ENCODE data around the gene NFX1. TPM values are rescaled to one million over a fixed set of nuclear protein-coding genes. Genes with fewer than 3 reads are reported as not detected.
"Not testable (repeated sequence)": the region's sequence is repeated elsewhere in the genome, so short reads cannot be mapped to it uniquely, and the experiment has no call there.

Gene NFX1
- polyA plus RNA-seq, 2 donors = 13.0 to 17.2 TPM

GRCh38 chr9:33317136-33317535 is 26.8 kb downstream of the NFX1 start:
- H3K4me3 ChIP-seq (ENCODE audit: low read depth in 1 of 2, low read length in 2 of 2) = not testable (repeated sequence)

DNA sequence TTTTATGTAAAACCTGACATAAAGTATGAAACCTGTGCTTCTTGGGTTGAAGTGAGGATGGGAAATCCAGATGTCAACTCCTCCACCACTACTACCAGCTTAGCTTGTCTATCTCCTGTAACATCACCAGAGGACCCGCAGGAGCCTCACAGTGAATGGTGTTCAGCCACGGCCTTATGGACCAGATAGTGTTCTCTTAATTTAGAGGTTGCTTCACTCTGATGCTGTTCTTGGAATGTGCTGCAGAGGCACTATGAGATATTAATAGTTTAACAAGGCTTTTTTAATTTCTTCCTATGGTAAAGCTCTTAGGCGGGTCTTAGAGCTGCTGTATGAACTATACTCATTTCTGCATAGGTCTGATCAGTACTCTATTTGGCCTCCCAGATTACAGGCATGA is 27.9 kb downstream of the NFX1 start:
- Histone ChIP-seq H3K27ac (ENCODE audit: low read depth in 2 of 2, low read length in 1 of 2) (no peak overlapping the region), H3K4me3 (ENCODE audit: low read depth in 1 of 2, low read length in 2 of 2) (no peak overlapping the region), H3K36me3 (ENCODE audit: control insufficient read depth in 2 of 2, insufficient read depth in 2 of 2, low read length in 1 of 2) (peaks cover 19 to 21% of the 10 kb centered on the region in 2 donors), H3K9me3 (ENCODE audit: control insufficient read depth in 2 of 2, insufficient read depth in 1 of 2, low read depth in 1 of 2, low read length in 1 of 2) (no peaks in the 10 kb centered on the region), H3K27me3 (ENCODE audit: control insufficient read depth in 1 of 2, insufficient read depth in 2 of 2, low read length in 2 of 2) (no peaks in the 10 kb centered on the region), H3K4me1 (ENCODE audit: control insufficient read depth in 2 of 2, insufficient read depth in 2 of 2, low read length in 1 of 2) (no peaks in the 10 kb centered on the region)
- WGBS, 2 donors = 95% methylated on average over 3 of the region's 3 CpGs

More at GRCh38 chr9:33317136-33317535, 26.8 kb downstream of the NFX1 start:
- H3K9me3 ChIP-seq (ENCODE audit: control insufficient read depth in 2 of 2, insufficient read depth in 1 of 2, low read depth in 1 of 2, low read length in 1 of 2); H3K4me1 ChIP-seq (ENCODE audit: control insufficient read depth in 2 of 2, insufficient read depth in 2 of 2, low read length in 1 of 2); H3K27ac ChIP-seq (ENCODE audit: low read depth in 2 of 2, low read length in 1 of 2); H3K27me3 ChIP-seq (ENCODE audit: control insufficient read depth in 1 of 2, insufficient read depth in 2 of 2, low read length in 2 of 2): not testable (repeated sequence)
- 94 to 97% methylated on average over 3 of the region's 3 CpGs for WGBS, 2 donors
- H3K36me3 ChIP-seq (ENCODE audit: control insufficient read depth in 2 of 2, insufficient read depth in 2 of 2, low read length in 1 of 2) = peaks cover 18 to 20% of the 10 kb centered on the region in 2 donors

GRCh38 chr9:33318781-33319180 is 28.5 kb downstream of the NFX1 start:
- Histone ChIP-seq H3K36me3 (ENCODE audit: control insufficient read depth in 2 of 2, insufficient read depth in 2 of 2, low read length in 1 of 2) (peaks cover 15 to 17% of the 10 kb centered on the region in 2 donors), H3K27ac (ENCODE audit: low read depth in 2 of 2, low read length in 1 of 2) (no peak overlapping the region)
- WGBS, 2 donors = 93 to 98% methylated on average over 8 of the region's 8 CpGs

GRCh38 chr9:33320230-33320567 is 29.9 kb downstream of the NFX1 start:
- peak overlapping the region; percentile 63 to 88 for H3K27ac ChIP-seq (ENCODE audit: low read depth in 2 of 2, low read length in 1 of 2)
- no peaks in the 10 kb centered on the region for H3K9me3 ChIP-seq (ENCODE audit: control insufficient read depth in 2 of 2, insufficient read depth in 1 of 2, low read depth in 1 of 2, low read length in 1 of 2)
- H3K4me3 ChIP-seq (ENCODE audit: low read depth in 1 of 2, low read length in 2 of 2) = no peak overlapping the region
- WGBS, 2 donors = 33 to 71% methylated on average over 1 of the region's 1 CpG
- no peaks in the 10 kb centered on the region for H3K4me1 ChIP-seq (ENCODE audit: control insufficient read depth in 2 of 2, insufficient read depth in 2 of 2, low read length in 1 of 2)
- no peaks in the 10 kb centered on the region for H3K27me3 ChIP-seq (ENCODE audit: control insufficient read depth in 1 of 2, insufficient read depth in 2 of 2, low read length in 2 of 2)
- peaks cover 15 to 17% of the 10 kb centered on the region in 2 donors for H3K36me3 ChIP-seq (ENCODE audit: control insufficient read depth in 2 of 2, insufficient read depth in 2 of 2, low read length in 1 of 2)

More at GRCh38 chr9:33318781-33319180, 28.5 kb downstream of the NFX1 start:
- Histone ChIP-seq H3K4me1 (ENCODE audit: control insufficient read depth in 2 of 2, insufficient read depth in 2 of 2, low read length in 1 of 2) (no peaks in the 10 kb centered on the region), H3K4me3 (ENCODE audit: low read depth in 1 of 2, low read length in 2 of 2) (no peak overlapping the region), H3K9me3 (ENCODE audit: control insufficient read depth in 2 of 2, insufficient read depth in 1 of 2, low read depth in 1 of 2, low read length in 1 of 2) (no peaks in the 10 kb centered on the region), H3K27me3 (ENCODE audit: control insufficient read depth in 1 of 2, insufficient read depth in 2 of 2, low read length in 2 of 2) (no peaks in the 10 kb centered on the region)

DNA sequence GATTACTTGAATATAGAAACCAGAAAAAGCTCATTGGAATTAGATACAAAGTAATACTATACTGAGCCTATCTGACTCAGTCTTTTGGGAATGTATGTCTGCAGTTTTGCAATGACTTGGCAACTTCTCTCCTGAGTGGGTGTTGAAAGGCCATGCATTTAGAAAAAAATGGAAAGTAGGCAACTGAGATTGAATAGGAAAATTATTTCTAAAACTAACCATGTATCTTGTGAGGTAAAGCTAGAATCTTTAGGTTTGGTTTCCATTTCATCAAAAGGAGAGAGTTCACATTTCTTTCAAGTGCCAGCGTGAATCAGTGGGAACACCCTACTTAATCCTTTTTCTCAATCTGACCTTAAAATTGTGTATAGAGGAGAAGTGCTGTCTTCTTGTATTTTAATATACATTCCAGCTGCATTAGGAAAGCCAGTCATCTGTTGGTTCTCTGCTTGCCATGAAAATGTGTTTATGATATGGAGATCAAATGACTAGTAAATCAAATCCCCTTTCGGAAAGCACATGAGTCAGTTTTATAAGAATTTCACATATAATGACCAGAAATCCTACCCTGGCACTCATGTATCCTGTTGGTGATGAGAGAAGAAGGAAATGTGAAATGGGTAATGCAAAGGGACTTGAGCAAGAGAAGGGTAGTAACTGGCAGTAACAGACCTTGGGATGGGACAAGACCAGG is 30.4 kb downstream of the NFX1 start:
- WGBS, 2 donors = 41 to 65% methylated on average over 2 of the region's 2 CpGs
- Histone ChIP-seq H3K27me3 (ENCODE audit: control insufficient read depth in 1 of 2, insufficient read depth in 2 of 2, low read length in 2 of 2) (no peaks in the 10 kb centered on the region), H3K36me3 (ENCODE audit: control insufficient read depth in 2 of 2, insufficient read depth in 2 of 2, low read length in 1 of 2) (peaks cover 15 to 17% of the 10 kb centered on the region in 2 donors), H3K4me1 (ENCODE audit: control insufficient read depth in 2 of 2, insufficient read depth in 2 of 2, low read length in 1 of 2) (no peaks in the 10 kb centered on the region), H3K27ac (ENCODE audit: low read depth in 2 of 2, low read length in 1 of 2) (peak overlapping the region; percentile 63 to 85), H3K4me3 (ENCODE audit: low read depth in 1 of 2, low read length in 2 of 2) (no peak overlapping the region), H3K9me3 (ENCODE audit: control insufficient read depth in 2 of 2, insufficient read depth in 1 of 2, low read depth in 1 of 2, low read length in 1 of 2) (no peaks in the 10 kb centered on the region)

- peaks cover 3 to 10% of the 10 kb centered on the region in 2 donors for H3K36me3 ChIP-seq (ENCODE audit: control insufficient read depth in 2 of 2, insufficient read depth in 2 of 2, low read length in 1 of 2)
- 36 to 52% methylated on average over 4 of the region's 4 CpGs for WGBS, 2 donors
Observed at GRCh38 chr9:33329117-33329563, 38.8 kb downstream of the NFX1 start.

GRCh38 chr9:33329979-33330378 is 39.7 kb downstream of the NFX1 start:
- Histone ChIP-seq H3K4me3 (ENCODE audit: low read depth in 1 of 2, low read length in 2 of 2) (no peak overlapping the region), H3K36me3 (ENCODE audit: control insufficient read depth in 2 of 2, insufficient read depth in 2 of 2, low read length in 1 of 2) (peaks cover 4 to 10% of the 10 kb centered on the region in 2 donors)
- 60 to 62% methylated on average over 5 of the region's 5 CpGs for WGBS, 2 donors

More at GRCh38 chr9:33329117-33329563, 38.8 kb downstream of the NFX1 start:
- Histone ChIP-seq H3K27ac (ENCODE audit: low read depth in 2 of 2, low read length in 1 of 2) (peak overlapping the region; percentile 48 to 78), H3K9me3 (ENCODE audit: control insufficient read depth in 2 of 2, insufficient read depth in 1 of 2, low read depth in 1 of 2, low read length in 1 of 2) (no peaks in the 10 kb centered on the region), H3K4me1 (ENCODE audit: control insufficient read depth in 2 of 2, insufficient read depth in 2 of 2, low read length in 1 of 2) (peaks cover 0 to 3% of the 10 kb centered on the region in 2 donors), H3K27me3 (ENCODE audit: control insufficient read depth in 1 of 2, insufficient read depth in 2 of 2, low read length in 2 of 2) (no peaks in the 10 kb centered on the region), H3K4me3 (ENCODE audit: low read depth in 1 of 2, low read length in 2 of 2) (no peak overlapping the region)

GRCh38 chr9:33331377-33331891 is 41.1 kb downstream of the NFX1 start:
- WGBS, 2 donors = 72 to 74% methylated on average over 3 of the region's 3 CpGs
- Histone ChIP-seq H3K4me3 (ENCODE audit: low read depth in 1 of 2, low read length in 2 of 2) (no peak overlapping the region), H3K4me1 (ENCODE audit: control insufficient read depth in 2 of 2, insufficient read depth in 2 of 2, low read length in 1 of 2) (peaks cover 0 to 3% of the 10 kb centered on the region in 2 donors), H3K27ac (ENCODE audit: low read depth in 2 of 2, low read length in 1 of 2) (no peak overlapping the region), H3K36me3 (ENCODE audit: control insufficient read depth in 2 of 2, insufficient read depth in 2 of 2, low read length in 1 of 2) (peaks cover 4 to 10% of the 10 kb centered on the region in 2 donors), H3K9me3 (ENCODE audit: control insufficient read depth in 2 of 2, insufficient read depth in 1 of 2, low read depth in 1 of 2, low read length in 1 of 2) (no peaks in the 10 kb centered on the region), H3K27me3 (ENCODE audit: control insufficient read depth in 1 of 2, insufficient read depth in 2 of 2, low read length in 2 of 2) (no peaks in the 10 kb centered on the region)

More at GRCh38 chr9:33329979-33330378, 39.7 kb downstream of the NFX1 start:
- peaks cover 0 to 3% of the 10 kb centered on the region in 2 donors for H3K4me1 ChIP-seq (ENCODE audit: control insufficient read depth in 2 of 2, insufficient read depth in 2 of 2, low read length in 1 of 2)
- no peaks in the 10 kb centered on the region for H3K27me3 ChIP-seq (ENCODE audit: control insufficient read depth in 1 of 2, insufficient read depth in 2 of 2, low read length in 2 of 2)
- H3K27ac ChIP-seq (ENCODE audit: low read depth in 2 of 2, low read length in 1 of 2) = no peak overlapping the region
- no peaks in the 10 kb centered on the region for H3K9me3 ChIP-seq (ENCODE audit: control insufficient read depth in 2 of 2, insufficient read depth in 1 of 2, low read depth in 1 of 2, low read length in 1 of 2)

GRCh38 chr9:33332011-33332410 is 41.7 kb downstream of the NFX1 start:
- no peak overlapping the region for H3K27ac ChIP-seq (ENCODE audit: low read depth in 2 of 2, low read length in 1 of 2)
- H3K36me3 ChIP-seq (ENCODE audit: control insufficient read depth in 2 of 2, insufficient read depth in 2 of 2, low read length in 1 of 2) = peaks cover 4 to 10% of the 10 kb centered on the region in 2 donors
- no peak overlapping the region for H3K4me3 ChIP-seq (ENCODE audit: low read depth in 1 of 2, low read length in 2 of 2)
- peaks cover 0 to 3% of the 10 kb centered on the region in 2 donors for H3K4me1 ChIP-seq (ENCODE audit: control insufficient read depth in 2 of 2, insufficient read depth in 2 of 2, low read length in 1 of 2)
- H3K27me3 ChIP-seq (ENCODE audit: control insufficient read depth in 1 of 2, insufficient read depth in 2 of 2, low read length in 2 of 2) = no peaks in the 10 kb centered on the region
- 65 to 72% methylated on average over 2 of the region's 2 CpGs for WGBS, 2 donors
- no peaks in the 10 kb centered on the region for H3K9me3 ChIP-seq (ENCODE audit: control insufficient read depth in 2 of 2, insufficient read depth in 1 of 2, low read depth in 1 of 2, low read length in 1 of 2)

DNA sequence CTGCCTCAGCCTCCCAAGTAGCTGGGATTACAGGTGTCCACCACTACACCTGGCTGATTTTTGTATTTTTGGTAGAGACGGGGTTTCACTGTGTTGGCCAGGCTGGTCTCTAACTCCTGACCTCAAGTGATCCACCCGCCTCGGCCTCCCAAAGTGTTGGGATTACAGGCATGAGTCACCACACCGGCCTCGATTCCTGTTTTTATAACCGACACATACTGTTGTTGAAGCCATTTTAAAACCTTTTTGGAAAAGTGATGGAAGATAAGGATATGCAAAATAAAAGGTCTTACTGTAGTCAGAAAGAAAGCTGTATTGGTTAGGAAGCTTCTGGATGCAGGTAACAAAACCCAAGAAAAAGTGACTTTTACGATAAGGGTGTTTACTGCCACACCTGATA is 42.6 kb downstream of the NFX1 start:
- not testable (repeated sequence) for H3K27ac ChIP-seq (ENCODE audit: low read depth in 2 of 2, low read length in 1 of 2); H3K27me3 ChIP-seq (ENCODE audit: control insufficient read depth in 1 of 2, insufficient read depth in 2 of 2, low read length in 2 of 2); H3K4me1 ChIP-seq (ENCODE audit: control insufficient read depth in 2 of 2, insufficient read depth in 2 of 2, low read length in 1 of 2); H3K36me3 ChIP-seq (ENCODE audit: control insufficient read depth in 2 of 2, insufficient read depth in 2 of 2, low read length in 1 of 2); H3K9me3 ChIP-seq (ENCODE audit: control insufficient read depth in 2 of 2, insufficient read depth in 1 of 2, low read depth in 1 of 2, low read length in 1 of 2); H3K4me3 ChIP-seq (ENCODE audit: low read depth in 1 of 2, low read length in 2 of 2)
- 81 to 90% methylated on average over 7 of the region's 7 CpGs for WGBS, 2 donors

Measured in esophagus (tissue), 2 donors.